Measurements from ENCODE around the gene SIPA1L3. TPM values are rescaled to one million over a fixed set of nuclear protein-coding genes. Genes with fewer than 3 reads are reported as not detected.
A peak's percentile ranks its signal among the peaks of the same experiment; 100 is the strongest.

The SIPA1L3 gene
- total and polyA plus RNA-seq, 4 donors, result 9.6 to 50.5 (median 27.6) TPM

- ATAC-seq (ENCODE audit: insufficient read depth, low FRiP score), result no peak
- TF ChIP-seq, protein P1, sequence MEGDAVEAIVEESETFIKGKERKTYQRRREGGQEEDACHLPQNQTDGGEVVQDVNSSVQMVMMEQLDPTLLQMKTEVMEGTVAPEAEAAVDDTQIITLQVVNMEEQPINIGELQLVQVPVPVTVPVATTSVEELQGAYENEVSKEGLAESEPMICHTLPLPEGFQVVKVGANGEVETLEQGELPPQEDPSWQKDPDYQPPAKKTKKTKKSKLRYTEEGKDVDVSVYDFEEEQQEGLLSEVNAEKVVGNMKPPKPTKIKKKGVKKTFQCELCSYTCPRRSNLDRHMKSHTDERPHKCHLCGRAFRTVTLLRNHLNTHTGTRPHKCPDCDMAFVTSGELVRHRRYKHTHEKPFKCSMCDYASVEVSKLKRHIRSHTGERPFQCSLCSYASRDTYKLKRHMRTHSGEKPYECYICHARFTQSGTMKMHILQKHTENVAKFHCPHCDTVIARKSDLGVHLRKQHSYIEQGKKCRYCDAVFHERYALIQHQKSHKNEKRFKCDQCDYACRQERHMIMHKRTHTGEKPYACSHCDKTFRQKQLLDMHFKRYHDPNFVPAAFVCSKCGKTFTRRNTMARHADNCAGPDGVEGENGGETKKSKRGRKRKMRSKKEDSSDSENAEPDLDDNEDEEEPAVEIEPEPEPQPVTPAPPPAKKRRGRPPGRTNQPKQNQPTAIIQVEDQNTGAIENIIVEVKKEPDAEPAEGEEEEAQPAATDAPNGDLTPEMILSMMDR (IDR thresholded peaks at IDR 0.05; ENCODE audit: control extremely low read depth, extremely low read depth), result no peak
- H3K27ac ChIP-seq (ENCODE audit: low read depth in 1 of 2, low read length in 1 of 2), result peak overlapping the region in 1 of 2 donors; percentile 62
- 85 to 88% methylated on average over 22 of the region's 22 CpGs for WGBS, 2 donors
- H3K9me3 ChIP-seq (ENCODE audit: control insufficient read depth in 4 of 4, insufficient read depth in 3 of 4, low read length in 3 of 4), result no peaks in the 10 kb centered on the region
- no peak for DNase-seq
- no peaks in the 10 kb centered on the region for H3K27me3 ChIP-seq (ENCODE audit: control insufficient read depth in 3 of 3, insufficient read depth in 3 of 3, low read length in 2 of 3)
- no peaks in the 10 kb centered on the region for H3K4me1 ChIP-seq (ENCODE audit: control insufficient read depth in 5 of 5, insufficient read depth in 5 of 5, low read length in 5 of 5)
- no peak overlapping the region for H3K9ac ChIP-seq (ENCODE audit: insufficient read depth in 1 of 2, low read length in 2 of 2)
- no peaks in the 10 kb centered on the region for H3K36me3 ChIP-seq (ENCODE audit: control insufficient read depth in 4 of 4, insufficient read depth in 4 of 4, low read length in 4 of 4)
- no peak overlapping the region for H3K4me3 ChIP-seq
Observed at GRCh38 chr19:38173291-38174041, 266.5 kb downstream of the SIPA1L3 start.

- Histone ChIP-seq H3K4me1 (ENCODE audit: control insufficient read depth in 5 of 5, insufficient read depth in 5 of 5, low read length in 5 of 5) (no peaks in the 10 kb centered on the region), H3K27ac (ENCODE audit: low read depth in 1 of 2, low read length in 1 of 2) (no peak overlapping the region), H3K9me3 (ENCODE audit: control insufficient read depth in 4 of 4, insufficient read depth in 3 of 4, low read length in 3 of 4) (peaks cover 0 to 2% (median 0%) of the 10 kb centered on the region in 4 donors), H3K9ac (ENCODE audit: insufficient read depth in 1 of 2, low read length in 2 of 2) (no peak overlapping the region), H3K36me3 (ENCODE audit: control insufficient read depth in 4 of 4, insufficient read depth in 4 of 4, low read length in 4 of 4) (no peaks in the 10 kb centered on the region), H3K27me3 (ENCODE audit: control insufficient read depth in 3 of 3, insufficient read depth in 3 of 3, low read length in 2 of 3) (no peaks in the 10 kb centered on the region), H3K4me3 (no peak overlapping the region)
- TF ChIP-seq, protein P1 (IDR thresholded peaks at IDR 0.05; ENCODE audit: control extremely low read depth, extremely low read depth), result no peak
- 90 to 91% methylated on average over 6 of the region's 6 CpGs for WGBS, 2 donors
- DNase-seq (no peak), ATAC-seq (ENCODE audit: insufficient read depth, low FRiP score) (no peak)
Observed at GRCh38 chr19:38175422-38175821, 268.4 kb downstream of the SIPA1L3 start.

DNA sequence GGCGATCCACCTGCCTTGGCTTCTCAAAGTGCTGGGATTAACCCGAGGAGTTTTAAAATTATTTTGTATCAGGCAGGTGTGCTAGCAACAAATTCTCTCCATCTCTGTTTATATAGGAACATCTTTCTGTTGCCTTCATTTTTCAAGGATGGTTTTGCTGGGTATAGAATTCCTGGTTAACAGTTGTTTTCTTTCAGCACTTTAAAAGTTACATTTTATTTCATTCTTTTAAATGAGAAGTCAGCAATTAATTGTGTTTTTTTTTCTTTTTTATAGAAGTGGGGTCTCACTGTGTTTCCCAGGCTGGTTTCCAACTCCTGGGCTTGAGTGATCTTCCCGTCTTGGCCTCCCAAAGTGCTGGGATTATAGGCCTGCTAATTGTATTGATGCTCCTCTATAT is 273.1 kb downstream of the SIPA1L3 start:
- ATAC-seq (ENCODE audit: insufficient read depth, low FRiP score) (no peak), DNase-seq (no peak)
- TF ChIP-seq, protein P1 (IDR thresholded peaks at IDR 0.05; ENCODE audit: control extremely low read depth, extremely low read depth), result no peak
- 97 to 99% methylated on average over 3 of the region's 3 CpGs for WGBS, 2 donors
- no peaks in the 10 kb centered on the region for H3K27me3 ChIP-seq (ENCODE audit: control insufficient read depth in 3 of 3, insufficient read depth in 3 of 3, low read length in 2 of 3)
- peaks cover 0 to 14% (median 0%) of the 10 kb centered on the region in 5 donors for H3K4me1 ChIP-seq (ENCODE audit: control insufficient read depth in 5 of 5, insufficient read depth in 5 of 5, low read length in 5 of 5)
- peaks cover 0 to 18% (median 2%) of the 10 kb centered on the region in 4 donors for H3K36me3 ChIP-seq (ENCODE audit: control insufficient read depth in 4 of 4, insufficient read depth in 4 of 4, low read length in 4 of 4)
- H3K4me3 ChIP-seq, result no peak overlapping the region
- H3K27ac ChIP-seq (ENCODE audit: low read depth in 1 of 2, low read length in 1 of 2), result no peak overlapping the region
- H3K9ac ChIP-seq (ENCODE audit: insufficient read depth in 1 of 2, low read length in 2 of 2), result no peak overlapping the region
- peaks cover 0 to 2% (median 0%) of the 10 kb centered on the region in 4 donors for H3K9me3 ChIP-seq (ENCODE audit: control insufficient read depth in 4 of 4, insufficient read depth in 3 of 4, low read length in 3 of 4)

All from lung (tissue), 12 donors.